HS-27A (cell line): ENCODE results near the gene RBM48.
"Not testable (repeated sequence)": the region's sequence is repeated elsewhere in the genome, so short reads cannot be mapped to it uniquely, and the experiment has no call there.

Experiments
- DNase-seq: peaks from one replicate; pipeline ENCODE4 v3.0.0-alpha.2; 2012; ENCODE audit warnings: low read depth, missing footprints

The RBM48 gene

GRCh38 chr7:92545116-92545515 lies 16.5 kb downstream of the RBM48 start:
- not testable (repeated sequence) for DNase-seq

DNA sequence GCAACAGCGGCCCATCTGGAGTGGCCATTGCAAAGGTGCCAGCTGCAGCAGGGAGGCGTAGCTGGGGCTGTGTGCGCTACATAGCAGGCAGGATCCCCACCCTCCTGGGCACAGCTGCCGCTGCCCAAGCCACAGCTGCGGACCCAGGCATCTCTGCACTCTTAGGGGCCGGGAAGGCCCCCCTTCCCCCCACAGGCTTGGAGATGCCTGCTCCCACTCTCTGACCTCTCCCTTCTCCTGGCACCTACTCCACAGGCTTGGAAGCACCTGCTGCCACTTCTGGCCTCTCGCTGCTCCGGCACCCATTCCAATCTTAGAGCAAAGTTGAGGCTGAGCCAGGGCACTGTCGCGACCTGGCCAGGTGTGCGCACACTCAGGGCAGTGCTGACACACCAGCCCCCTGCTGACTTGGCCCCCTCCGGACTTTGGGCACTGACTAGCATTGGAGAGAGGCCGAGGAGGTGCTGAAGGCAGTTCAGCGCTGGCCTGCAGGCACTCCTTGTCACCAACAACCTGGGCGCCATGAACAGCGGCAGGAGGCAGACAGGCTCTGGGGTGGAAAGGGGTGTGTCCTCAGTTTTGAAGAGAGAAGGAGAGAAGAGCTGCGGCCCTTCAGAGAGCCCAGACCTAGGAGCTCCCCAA lies 18.4 kb downstream of the RBM48 start:
- no peak for DNase-seq

DNA sequence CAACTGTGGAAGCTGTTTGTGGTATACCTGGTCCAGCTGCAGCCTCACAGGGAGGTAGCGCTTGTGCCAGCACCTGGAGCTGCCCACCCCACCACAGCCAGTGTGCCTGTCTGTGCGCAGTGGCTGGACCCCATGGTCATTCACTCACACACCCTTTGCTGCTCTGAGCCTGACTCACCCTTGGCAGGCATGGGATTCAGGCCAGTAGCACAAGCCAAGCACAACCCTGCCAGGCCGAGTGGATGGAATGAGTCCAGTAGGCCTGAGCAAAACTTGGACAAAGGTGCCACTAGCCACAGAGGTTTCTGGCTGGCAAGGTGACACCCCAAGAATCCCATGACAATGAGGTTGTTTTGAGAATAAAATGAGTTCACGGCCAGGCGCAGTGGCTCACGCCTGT lies 19.0 kb downstream of the RBM48 start:
- DNase-seq, result no peak

DNA sequence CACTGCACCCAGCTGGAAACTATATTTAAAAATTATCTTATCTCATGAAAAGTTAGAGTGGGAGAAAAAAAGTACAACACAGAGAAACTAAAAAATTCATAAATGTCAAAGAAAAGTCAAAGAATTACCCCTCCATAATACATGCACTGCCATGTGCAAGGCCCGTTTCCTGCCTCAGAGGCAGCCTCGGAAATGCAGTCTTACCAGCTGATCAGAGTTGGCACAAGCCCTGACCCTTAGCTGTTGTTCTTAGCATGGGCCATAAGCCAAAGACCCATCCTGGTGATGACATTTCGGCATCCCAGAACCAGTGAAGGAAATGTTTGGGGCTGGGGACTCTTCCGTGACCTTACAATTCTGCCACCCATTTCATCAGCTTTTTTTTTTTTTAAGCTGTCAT lies 21.6 kb downstream of the RBM48 start:
- no peak for DNase-seq

- DNase-seq, result no peak
Observed at GRCh38 chr7:92557249-92557648, 28.7 kb downstream of the RBM48 start.

DNA sequence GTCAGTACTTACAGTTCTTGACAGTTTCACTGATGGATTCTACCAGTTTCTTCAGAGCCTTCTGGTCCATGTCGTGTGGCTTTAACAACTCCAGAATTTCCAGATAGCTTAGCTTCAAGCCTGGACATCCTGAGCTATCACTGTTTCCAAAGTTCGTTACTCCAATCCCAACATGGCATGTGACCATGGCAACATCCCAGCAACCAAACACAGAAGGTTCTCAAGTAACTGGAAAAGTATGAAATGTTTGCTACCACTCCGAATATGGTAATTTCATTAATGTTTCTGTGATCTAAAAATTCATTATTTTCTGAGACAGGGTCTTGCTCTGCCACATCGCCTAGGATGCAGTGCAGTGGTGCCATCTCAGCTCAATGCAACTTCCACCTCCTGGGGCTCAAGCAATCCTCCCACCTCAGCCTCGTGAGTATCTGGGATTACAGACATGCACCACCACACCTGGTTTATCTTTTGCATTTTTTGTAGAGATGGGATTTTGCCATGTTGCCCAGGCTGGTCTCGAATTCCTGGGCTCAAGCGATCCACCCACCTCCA lies 29.3 kb downstream of the RBM48 start:
- DNase-seq, result no peak

GRCh38 chr7:92560602-92561001 lies 32.0 kb downstream of the RBM48 start:
- no peak for DNase-seq

DNA sequence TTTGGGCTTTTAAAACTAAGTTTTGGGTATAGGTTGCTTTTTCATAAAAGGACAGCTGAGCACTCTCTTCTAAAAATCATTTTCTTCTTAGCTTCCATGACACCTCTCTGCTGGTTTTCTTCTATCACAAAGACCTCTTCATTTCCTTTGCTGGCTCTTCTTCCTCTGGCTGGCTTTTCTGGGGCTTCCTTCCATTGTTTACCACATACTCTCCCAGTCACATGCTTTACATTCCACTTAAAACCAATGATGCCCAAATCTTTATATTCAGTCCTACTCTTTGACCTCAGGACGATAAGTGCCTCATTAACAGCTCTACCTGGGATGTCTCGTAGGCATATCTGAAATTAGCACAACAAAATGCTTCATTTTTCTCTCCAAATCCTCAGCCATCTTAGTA lies 34.8 kb downstream of the RBM48 start:
- DNase-seq, result no peak

GRCh38 chr7:92567460-92567859 lies 38.9 kb downstream of the RBM48 start:
- DNase-seq, result no peak

GRCh38 chr7:92569137-92569536 lies 40.5 kb downstream of the RBM48 start:
- DNase-seq, result no peak

- DNase-seq, result no peak
Observed at GRCh38 chr7:92576296-92576695, 47.7 kb downstream of the RBM48 start.

- DNase-seq, result no peak
Observed at GRCh38 chr7:92582948-92583347, 54.4 kb downstream of the RBM48 start.

GRCh38 chr7:92584953-92585352 lies 56.4 kb downstream of the RBM48 start:
- DNase-seq, result no peak

- no peak for DNase-seq
Observed at GRCh38 chr7:92586403-92586802, 57.8 kb downstream of the RBM48 start.

DNA sequence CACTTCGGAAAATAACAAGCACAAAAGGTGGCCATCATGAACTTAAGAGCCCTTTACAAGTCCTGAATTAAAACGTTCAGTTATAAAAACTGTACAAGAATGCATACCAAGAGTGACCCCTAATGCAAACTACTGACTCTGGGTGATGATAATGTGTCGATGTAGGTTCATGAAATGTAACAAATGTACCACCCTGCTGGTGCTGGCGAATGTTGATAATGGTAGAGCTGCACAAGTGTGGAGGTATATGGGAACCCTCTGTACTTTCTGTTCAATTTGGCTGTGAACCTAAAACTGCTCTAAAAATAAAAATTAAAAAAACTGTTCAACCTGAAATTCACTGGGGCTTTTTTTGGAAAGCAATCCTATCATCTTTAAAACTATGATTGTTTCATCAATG lies 58.2 kb downstream of the RBM48 start:
- DNase-seq, result no peak
